ENCODE results near the gene CCDC138.

DNA sequence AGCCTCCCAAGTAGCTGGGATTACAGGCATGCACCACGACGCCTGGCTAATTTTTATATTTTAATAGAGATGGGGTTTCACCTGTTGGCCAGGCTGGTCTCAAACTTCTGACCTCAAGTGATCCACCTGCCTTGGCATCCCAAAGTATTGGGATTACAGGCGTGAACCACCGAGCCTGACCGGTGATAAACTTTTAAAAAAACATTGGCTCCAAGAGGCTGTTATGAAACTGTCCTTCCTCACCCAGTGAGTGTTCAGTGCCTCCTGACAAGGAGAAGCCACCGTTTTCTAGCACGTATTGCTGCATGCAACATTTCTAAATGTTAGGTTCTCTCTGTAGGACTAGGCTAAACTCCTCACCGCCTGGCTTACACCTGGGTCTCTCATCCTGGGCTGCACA is 139.2 kb downstream of the CCDC138 start:
- TF ChIP-seq, protein P1, sequence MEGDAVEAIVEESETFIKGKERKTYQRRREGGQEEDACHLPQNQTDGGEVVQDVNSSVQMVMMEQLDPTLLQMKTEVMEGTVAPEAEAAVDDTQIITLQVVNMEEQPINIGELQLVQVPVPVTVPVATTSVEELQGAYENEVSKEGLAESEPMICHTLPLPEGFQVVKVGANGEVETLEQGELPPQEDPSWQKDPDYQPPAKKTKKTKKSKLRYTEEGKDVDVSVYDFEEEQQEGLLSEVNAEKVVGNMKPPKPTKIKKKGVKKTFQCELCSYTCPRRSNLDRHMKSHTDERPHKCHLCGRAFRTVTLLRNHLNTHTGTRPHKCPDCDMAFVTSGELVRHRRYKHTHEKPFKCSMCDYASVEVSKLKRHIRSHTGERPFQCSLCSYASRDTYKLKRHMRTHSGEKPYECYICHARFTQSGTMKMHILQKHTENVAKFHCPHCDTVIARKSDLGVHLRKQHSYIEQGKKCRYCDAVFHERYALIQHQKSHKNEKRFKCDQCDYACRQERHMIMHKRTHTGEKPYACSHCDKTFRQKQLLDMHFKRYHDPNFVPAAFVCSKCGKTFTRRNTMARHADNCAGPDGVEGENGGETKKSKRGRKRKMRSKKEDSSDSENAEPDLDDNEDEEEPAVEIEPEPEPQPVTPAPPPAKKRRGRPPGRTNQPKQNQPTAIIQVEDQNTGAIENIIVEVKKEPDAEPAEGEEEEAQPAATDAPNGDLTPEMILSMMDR (IDR thresholded peaks at IDR 0.05): no peak
- TF ChIP-seq EP300 (IDR thresholded peaks at IDR 0.05) (no peak), POLR2AphosphoS5 (IDR thresholded peaks at IDR 0.05) (no peak)
